AG04450 (cell line): Measurements from ENCODE around the gene KRTAP10-7. TPM values are rescaled to one million over a fixed set of nuclear protein-coding genes. Genes with fewer than 3 reads are reported as not detected.
"Not testable (repeated sequence)": the region's sequence is repeated elsewhere in the genome, so short reads cannot be mapped to it uniquely, and the experiment has no call there.

ENCODE experiments used
- CTCF ChIA-PET: fragments of 300-600, 350-600 bp; formaldehyde crosslinking; extraction: SDS; loops from one replicate; lab custom pipeline; 2022; ENCODE audit warnings: antibody characterized with exemption, inconsistent platforms; lab: Charles Lee
- POLR2A ChIA-PET: fragments of 350-600 bp; formaldehyde crosslinking; extraction: SDS; loops from one replicate; lab custom pipeline; 2021; ENCODE audit warnings: antibody characterized with exemption, inconsistent platforms; lab: Yijun Ruan, JAX
- DNase-seq: peaks from one replicate; pipeline ENCODE4 v3.0.0-alpha.2; 2011; ENCODE audit warnings: low read depth, low spot score
- H3K27ac ChIP-seq: one replicate; pipeline ENCODE4 v1.5.1; 2012; ENCODE audit warnings: low read depth, low read length, control low read depth
- H3K27me3 ChIP-seq: one replicate; pipeline ENCODE4 v1.6.0; 2012; ENCODE audit warnings: low read length; ENCODE audit not compliant: control insufficient read depth, insufficient read depth
- H3K4me3 ChIP-seq: 2 replicates; pipeline ENCODE4 v1.5.1; 2011; ENCODE audit warnings: mild to moderate bottlenecking, low read depth, low read length, control low read depth
- H3K9me3 ChIP-seq: 2 replicates; pipeline ENCODE4 v1.5.1; 2012; ENCODE audit warnings: low read length; ENCODE audit not compliant: control insufficient read depth, insufficient read depth
- polyA plus RNA-seq: library from polyadenylated mRNA; depleted of rRNA; stranded (reverse); fragments of >200 nt; gene quantifications from 2 replicates; pipeline ENCODE4 v1.2.3, GENCODE V29; 2011
- TF ChIP-seq, protein P1 (sequence below): IDR thresholded peaks from 2 replicates; pipeline ENCODE4 v1.5.1; 2011; ENCODE audit warnings: low read depth, low read length, control low read depth, inconsistent platforms

KRTAP10-7 gene
- polyA plus RNA-seq, 1 experiment, result not detected

DNA sequence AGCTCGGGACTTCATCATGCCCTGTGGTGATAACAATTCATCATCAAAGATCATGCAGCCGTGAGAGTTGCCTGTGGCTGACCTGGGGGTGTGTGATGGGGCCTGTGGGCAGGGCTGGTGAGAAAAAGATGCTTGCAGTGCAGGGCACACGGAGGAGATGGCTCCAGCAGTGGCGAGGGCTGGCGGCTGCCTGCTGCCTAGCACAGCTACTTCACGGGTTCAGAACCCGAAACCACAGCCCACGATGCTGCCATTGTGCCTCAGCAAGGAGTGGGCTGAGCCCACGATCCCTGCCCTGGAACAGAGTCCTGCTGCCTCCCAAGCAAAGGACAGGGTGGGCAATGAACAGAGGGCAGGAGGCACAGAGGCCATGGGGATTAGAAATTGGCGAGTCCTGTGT, 25.9 kb downstream of the KRTAP10-7 start:
- peaks cover 46% of the 10 kb centered on the region for H3K9me3 ChIP-seq
- ChIA-PET POLR2A (no interaction called here), CTCF (no interaction called here)
- H3K4me3 ChIP-seq, result no peak overlapping the region
- no peak overlapping the region for H3K27ac ChIP-seq
- DNase-seq, result no peak
- no peaks in the 10 kb centered on the region for H3K27me3 ChIP-seq
- TF ChIP-seq, protein P1, sequence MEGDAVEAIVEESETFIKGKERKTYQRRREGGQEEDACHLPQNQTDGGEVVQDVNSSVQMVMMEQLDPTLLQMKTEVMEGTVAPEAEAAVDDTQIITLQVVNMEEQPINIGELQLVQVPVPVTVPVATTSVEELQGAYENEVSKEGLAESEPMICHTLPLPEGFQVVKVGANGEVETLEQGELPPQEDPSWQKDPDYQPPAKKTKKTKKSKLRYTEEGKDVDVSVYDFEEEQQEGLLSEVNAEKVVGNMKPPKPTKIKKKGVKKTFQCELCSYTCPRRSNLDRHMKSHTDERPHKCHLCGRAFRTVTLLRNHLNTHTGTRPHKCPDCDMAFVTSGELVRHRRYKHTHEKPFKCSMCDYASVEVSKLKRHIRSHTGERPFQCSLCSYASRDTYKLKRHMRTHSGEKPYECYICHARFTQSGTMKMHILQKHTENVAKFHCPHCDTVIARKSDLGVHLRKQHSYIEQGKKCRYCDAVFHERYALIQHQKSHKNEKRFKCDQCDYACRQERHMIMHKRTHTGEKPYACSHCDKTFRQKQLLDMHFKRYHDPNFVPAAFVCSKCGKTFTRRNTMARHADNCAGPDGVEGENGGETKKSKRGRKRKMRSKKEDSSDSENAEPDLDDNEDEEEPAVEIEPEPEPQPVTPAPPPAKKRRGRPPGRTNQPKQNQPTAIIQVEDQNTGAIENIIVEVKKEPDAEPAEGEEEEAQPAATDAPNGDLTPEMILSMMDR, result no peak

DNA sequence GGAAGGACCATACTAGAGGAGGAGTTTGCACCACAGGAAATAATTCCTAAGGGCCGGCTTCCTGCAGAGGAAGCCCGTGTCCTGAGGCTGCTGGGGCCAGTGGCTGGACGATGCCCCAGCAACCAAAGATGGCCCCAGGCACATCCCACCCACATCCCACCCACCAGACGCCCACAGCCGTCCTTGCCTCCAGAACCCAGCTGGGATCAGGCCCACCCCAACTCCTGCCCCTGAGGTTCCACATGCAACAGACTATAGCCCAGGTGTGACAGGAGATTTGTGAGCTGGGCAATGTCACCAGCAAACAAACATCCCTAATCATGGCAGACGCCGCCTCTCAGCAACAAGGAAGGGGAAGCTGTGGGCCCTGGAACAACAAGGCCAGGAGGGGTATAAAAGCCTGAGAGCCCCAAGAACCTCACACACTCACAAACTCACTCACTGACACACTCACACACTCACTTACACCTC, 26.3 kb downstream of the KRTAP10-7 start, which contains the start of gene KRTAP10-9:
TSS of gene KRTAP10-9 (plus strand) at position 421 of the 471 bp plus-strand sequence. CDS start 79 bp downstream, outside the sequence.
- Histone ChIP-seq H3K4me3 (no peak within 1 kb of the TSS), H3K9me3 (peaks cover 46% of the 10 kb centered on the region), H3K27me3 (no peaks in the 10 kb centered on the region), H3K27ac (no peak within 1 kb of the TSS)
- ChIA-PET POLR2A (no interaction called here), CTCF (no interaction called here)
- no peak for DNase-seq
- TF ChIP-seq, protein P1, result no peak

DNA sequence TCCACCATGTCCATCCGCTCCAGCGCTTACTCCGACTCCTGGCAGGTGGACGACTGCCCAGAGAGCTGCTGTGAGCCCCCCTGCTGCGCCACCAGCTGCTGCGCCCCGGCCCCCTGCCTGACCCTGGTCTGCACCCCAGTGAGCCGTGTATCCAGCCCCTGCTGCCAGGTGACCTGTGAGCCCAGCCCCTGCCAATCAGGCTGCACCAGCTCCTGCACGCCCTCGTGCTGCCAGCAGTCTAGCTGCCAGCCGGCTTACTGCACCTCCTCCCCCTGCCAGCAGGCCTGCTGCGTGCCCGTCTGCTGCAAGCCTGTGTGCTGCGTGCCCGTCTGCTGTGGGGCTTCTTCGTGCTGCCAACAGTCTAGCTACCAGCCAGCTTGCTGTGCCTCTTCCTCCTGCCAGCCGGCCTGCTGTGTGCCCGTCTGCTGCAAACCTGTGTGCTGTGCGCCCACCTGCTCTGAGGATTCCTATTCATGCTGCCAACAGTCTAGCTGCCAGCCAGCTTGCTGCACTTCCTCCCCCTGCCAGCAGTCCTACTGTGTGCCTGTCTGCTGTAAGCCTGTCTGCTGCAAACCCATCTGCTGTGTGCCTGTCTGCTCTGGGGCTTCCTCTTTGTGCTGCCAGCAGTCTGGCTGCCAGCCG, 26.9 kb downstream of the KRTAP10-7 start:
- POLR2A ChIA-PET, CTCF ChIA-PET, H3K27ac ChIP-seq, DNase-seq, H3K27me3 ChIP-seq, H3K4me3 ChIP-seq: not testable (repeated sequence)
- peaks cover 46% of the 10 kb centered on the region for H3K9me3 ChIP-seq

DNA sequence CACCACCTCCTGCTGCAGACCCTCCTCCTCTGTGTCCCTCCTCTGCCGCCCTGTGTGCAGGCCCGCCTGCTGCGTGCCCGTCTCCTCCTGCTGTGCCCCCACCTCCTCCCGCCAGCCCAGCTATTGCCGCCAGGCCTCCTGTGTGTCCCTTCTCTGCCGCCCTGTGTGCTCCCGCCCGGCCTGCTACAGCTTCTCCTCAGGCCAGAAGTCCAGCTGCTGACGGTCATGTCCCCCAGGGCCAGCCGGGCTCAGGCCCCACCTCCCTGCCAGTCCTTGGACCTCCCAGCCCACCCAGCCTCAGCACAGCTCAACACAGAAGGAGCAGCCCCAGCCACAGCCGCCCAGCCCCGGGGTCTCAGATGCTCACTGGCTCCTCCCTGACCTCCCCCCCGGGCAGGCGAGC, 27.4 kb downstream of the KRTAP10-7 start:
- H3K9me3 ChIP-seq, result peaks cover 46% of the 10 kb centered on the region
- H3K27me3 ChIP-seq, H3K4me3 ChIP-seq, H3K27ac ChIP-seq, POLR2A ChIA-PET, DNase-seq: not testable (repeated sequence)
- CTCF ChIA-PET, result interaction anchor here (0.7 kb wide), 1 partner anchor 357 kb away, joined by 3 read pairs; no protein-coding TSS in a partner anchor

DNA sequence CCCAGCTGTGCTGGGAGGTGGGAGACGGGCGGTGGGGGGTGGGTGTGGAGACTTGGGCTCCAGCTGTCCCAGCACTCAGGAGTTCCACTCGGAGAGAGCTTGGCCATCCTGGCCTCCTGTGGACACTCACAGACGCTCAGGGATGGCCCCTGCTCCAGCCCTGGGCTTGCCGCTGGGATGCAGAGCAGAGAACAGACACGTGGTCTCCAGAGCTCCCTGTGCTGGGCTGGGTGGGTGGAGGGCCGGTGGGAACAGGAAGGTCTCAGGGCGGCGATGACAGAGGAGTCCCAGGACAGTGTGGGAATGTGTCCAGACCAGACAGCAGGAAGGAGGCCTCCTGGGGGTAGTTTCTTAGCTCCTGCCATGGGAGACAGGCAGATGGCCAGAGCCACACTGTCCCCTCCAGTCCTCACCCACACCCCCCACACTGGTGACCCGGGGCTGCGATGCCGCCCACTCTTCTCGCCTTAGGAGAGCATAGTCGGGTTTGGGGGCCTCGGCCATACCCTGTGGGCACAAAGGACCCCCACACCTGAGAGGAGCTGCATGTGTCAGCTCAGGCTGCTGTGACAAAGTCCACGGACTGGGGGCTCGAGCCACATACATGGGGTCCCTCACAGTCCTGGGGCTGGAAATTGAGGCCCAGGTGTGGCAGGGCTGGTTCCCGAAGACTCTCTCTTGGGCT, 28.5 kb downstream of the KRTAP10-7 start:
- Histone ChIP-seq H3K27me3 (peaks cover 2% of the 10 kb centered on the region), H3K4me3 (no peak overlapping the region), H3K27ac (no peak overlapping the region), H3K9me3 (peaks cover 46% of the 10 kb centered on the region)
- CTCF ChIA-PET, result interaction anchor here (0.7 kb wide), 1 partner anchor 358 kb away, joined by 3 read pairs; no protein-coding TSS in a partner anchor
- POLR2A ChIA-PET, result no interaction called here
- no peak for DNase-seq
- TF ChIP-seq, protein P1, result no peak

DNA sequence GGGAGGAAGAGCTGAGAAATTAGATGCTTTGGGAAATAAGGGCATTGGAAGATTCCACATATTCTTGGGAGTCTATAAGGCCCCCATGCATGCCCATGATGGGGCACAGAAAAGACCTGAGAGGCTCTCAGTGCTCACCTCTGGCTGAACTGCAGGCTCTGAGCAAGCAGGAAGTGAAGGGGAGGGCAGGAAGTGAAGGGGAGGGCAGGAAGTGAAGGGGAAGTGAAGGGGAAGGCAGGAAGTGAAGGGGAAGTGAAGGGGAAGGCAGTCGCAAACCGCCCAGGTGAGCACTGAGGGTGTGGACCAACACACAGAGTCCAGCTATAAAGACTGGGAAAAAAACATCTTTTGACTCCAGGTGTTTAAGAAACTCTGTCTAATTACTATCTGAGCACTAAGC, 30.0 kb downstream of the KRTAP10-7 start:
- CTCF ChIA-PET, result no interaction called here
- peaks cover 42% of the 10 kb centered on the region for H3K9me3 ChIP-seq
- H3K27ac ChIP-seq, result no peak overlapping the region
- no peak for DNase-seq
- TF ChIP-seq, protein P1, result no peak
- H3K4me3 ChIP-seq, result no peak overlapping the region
- peaks cover 2% of the 10 kb centered on the region for H3K27me3 ChIP-seq
- POLR2A ChIA-PET, result no interaction called here
